Fibroblast of lung (primary cell): ENCODE results near the gene SPRR2E. TPM values are rescaled to one million over a fixed set of nuclear protein-coding genes. Genes with fewer than 3 reads are reported as not detected.
"Not testable (repeated sequence)": the region's sequence is repeated elsewhere in the genome, so short reads cannot be mapped to it uniquely, and the experiment has no call there.

Experiments used
- DNase-seq, 2 donors: peaks; one replicate each; pipeline versions ENCODE4 v3.0.0 to v3.0.0-alpha.2; 2010; ENCODE audit warnings: low read depth in 2 of 2
- H2AFZ ChIP-seq: 2 replicates; pipeline ENCODE4 v1.5.1; 2012; ENCODE audit warnings: low read length, control low read depth, inconsistent platforms
- H3K27ac ChIP-seq: 2 replicates; pipeline ENCODE4 v1.5.1; 2011; ENCODE audit warnings: low read length, control low read depth; ENCODE audit not compliant: insufficient read depth
- H3K27me3 ChIP-seq: 2 replicates; pipeline ENCODE4 v1.5.1; 2011; ENCODE audit warnings: mild to moderate bottlenecking, low read length; ENCODE audit not compliant: control insufficient read depth, insufficient read depth
- H3K36me3 ChIP-seq: 2 replicates; pipeline ENCODE4 v1.5.1; 2011; ENCODE audit warnings: low read length; ENCODE audit not compliant: control insufficient read depth, insufficient read depth
- H3K4me1 ChIP-seq: 2 replicates; pipeline ENCODE4 v1.5.1; 2011; ENCODE audit warnings: low read length; ENCODE audit not compliant: control insufficient read depth, insufficient read depth; ENCODE audit errors: extremely low read depth
- H3K4me2 ChIP-seq: 2 replicates; pipeline ENCODE4 v1.5.1; 2011; ENCODE audit warnings: low read length, control low read depth; ENCODE audit not compliant: insufficient read depth; ENCODE audit errors: extremely low read depth
- H3K4me3 ChIP-seq, 4 experiments: fragments of 200-600 bp in 1 of 4; sonication (generic) in 1 of 4; replicated peaks in 1 of 4; 2 replicates each; pipeline ENCODE4 v1.5.1; 2011 to 2016; ENCODE audit warnings: low read length in 4 of 4, low read depth in 3 of 4, mild to moderate bottlenecking in 3 of 4, control low read depth in 2 of 4, inconsistent platforms in 1 of 4, mixed read lengths in 1 of 4; ENCODE audit not compliant: insufficient read depth in 1 of 4; ENCODE audit errors: control extremely low read depth in 1 of 4
- H3K79me2 ChIP-seq: 2 replicates; pipeline ENCODE4 v1.5.1; 2012; ENCODE audit warnings: mild to moderate bottlenecking, low read length, inconsistent platforms; ENCODE audit not compliant: control insufficient read depth, insufficient read depth
- H3K9ac ChIP-seq: 2 replicates; pipeline ENCODE4 v1.5.1; 2011; ENCODE audit warnings: mild to moderate bottlenecking, low read length, control low read depth; ENCODE audit not compliant: insufficient read depth
- H3K9me3 ChIP-seq: 2 replicates; pipeline ENCODE4 v1.5.1; 2012; ENCODE audit warnings: low read depth, low read length; ENCODE audit not compliant: control insufficient read depth, insufficient read depth
- H4K20me1 ChIP-seq: 2 replicates; pipeline ENCODE4 v1.5.1; 2011; ENCODE audit warnings: low read length; ENCODE audit not compliant: control insufficient read depth, insufficient read depth; ENCODE audit errors: extremely low read depth
- EZH2 ChIP-seq: IDR thresholded peaks from 2 replicates; pipeline ENCODE4 v1.5.1; 2012; ENCODE audit warnings: low read length, control low read depth, mild to moderate bottlenecking; ENCODE audit errors: missing control alignments
- polyA plus RNA-seq, 2 donors: library from polyadenylated mRNA; depleted of rRNA in 1 of 2; stranded (reverse) in 1 of 2; unstranded in 1 of 2; fragments of >200 nt; gene quantifications; 2 replicates each; pipeline ENCODE4 v1.2.1, GENCODE V29; 2011 to 2012; ENCODE audit warnings: missing spikeins in 1 of 2
- total RNA-seq: library from RNA; depleted of rRNA; stranded (reverse); fragments of >200 nt; gene quantifications from 2 replicates; pipeline ENCODE4 v1.2.1, GENCODE V29; 2014
- TF ChIP-seq, protein P1 (sequence below), 2 donors: IDR thresholded peaks in 1 of 2; conservative IDR thresholded peaks in 1 of 2; 1 replicate in 1 of 2; 2 replicates in 1 of 2; pipeline ENCODE4 v1.5.1; 2011 to 2012; ENCODE audit warnings: low read length in 2 of 2, control low read depth in 1 of 2, inconsistent platforms in 1 of 2, low read depth in 1 of 2, mild to moderate bottlenecking in 1 of 2

Gene SPRR2E
- total and polyA plus RNA-seq, 2 donors (not counting 1 experiment from before 2014, with no cell fraction given) = not detected

DNA sequence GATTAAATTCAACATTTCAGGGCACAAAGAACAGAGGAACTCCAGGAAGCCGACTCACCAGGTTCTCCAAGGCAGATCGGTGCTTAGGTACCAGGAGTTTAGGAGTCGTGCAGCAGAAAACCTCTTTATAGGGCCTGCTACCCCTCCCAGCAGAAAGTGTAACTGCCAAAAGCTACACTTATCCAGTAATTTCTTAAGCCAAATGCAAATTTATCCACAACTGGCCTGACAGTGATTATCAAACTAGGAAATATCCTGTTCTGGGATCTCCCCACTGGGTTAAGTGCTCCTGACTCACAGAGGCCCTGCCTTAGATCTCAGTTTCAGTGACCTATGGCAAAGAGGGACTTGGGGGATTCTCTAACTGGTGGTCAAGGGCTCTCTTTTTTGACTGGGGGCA, 19.1 kb upstream of the SPRR2E start, which contains the start of gene SPRR2F:
Gene SPRR2F (minus strand): TSS at position 101 of the 400 bp plus-strand sequence. CDS start 783 bp downstream, outside the sequence.
- Histone ChIP-seq H3K4me1 (no peaks in the 10 kb centered on the region), H3K27ac (no peak within 1 kb of the TSS), H3K9me3 (no peaks in the 10 kb centered on the region), H3K9ac (no peak within 1 kb of the TSS), H3K4me2 (no peak within 1 kb of the TSS), H3K79me2 (no peaks in the 10 kb centered on the region), H3K4me3 (no peak within 1 kb of the TSS), H4K20me1 (no peaks in the 10 kb centered on the region), H3K36me3 (no peaks in the 10 kb centered on the region), H3K27me3 (no peaks in the 10 kb centered on the region), H2AFZ (no peak within 1 kb of the TSS)
- TF ChIP-seq EZH2 = no peak
- TF ChIP-seq, protein P1, sequence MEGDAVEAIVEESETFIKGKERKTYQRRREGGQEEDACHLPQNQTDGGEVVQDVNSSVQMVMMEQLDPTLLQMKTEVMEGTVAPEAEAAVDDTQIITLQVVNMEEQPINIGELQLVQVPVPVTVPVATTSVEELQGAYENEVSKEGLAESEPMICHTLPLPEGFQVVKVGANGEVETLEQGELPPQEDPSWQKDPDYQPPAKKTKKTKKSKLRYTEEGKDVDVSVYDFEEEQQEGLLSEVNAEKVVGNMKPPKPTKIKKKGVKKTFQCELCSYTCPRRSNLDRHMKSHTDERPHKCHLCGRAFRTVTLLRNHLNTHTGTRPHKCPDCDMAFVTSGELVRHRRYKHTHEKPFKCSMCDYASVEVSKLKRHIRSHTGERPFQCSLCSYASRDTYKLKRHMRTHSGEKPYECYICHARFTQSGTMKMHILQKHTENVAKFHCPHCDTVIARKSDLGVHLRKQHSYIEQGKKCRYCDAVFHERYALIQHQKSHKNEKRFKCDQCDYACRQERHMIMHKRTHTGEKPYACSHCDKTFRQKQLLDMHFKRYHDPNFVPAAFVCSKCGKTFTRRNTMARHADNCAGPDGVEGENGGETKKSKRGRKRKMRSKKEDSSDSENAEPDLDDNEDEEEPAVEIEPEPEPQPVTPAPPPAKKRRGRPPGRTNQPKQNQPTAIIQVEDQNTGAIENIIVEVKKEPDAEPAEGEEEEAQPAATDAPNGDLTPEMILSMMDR (conservative IDR thresholded peaks at IDR 0.05 in 1 of 2, IDR thresholded peaks at IDR 0.05 in 1 of 2; ENCODE audit: low read depth in 1 of 2, low read length in 2 of 2) = no peak
- DNase-seq = no peak

DNA sequence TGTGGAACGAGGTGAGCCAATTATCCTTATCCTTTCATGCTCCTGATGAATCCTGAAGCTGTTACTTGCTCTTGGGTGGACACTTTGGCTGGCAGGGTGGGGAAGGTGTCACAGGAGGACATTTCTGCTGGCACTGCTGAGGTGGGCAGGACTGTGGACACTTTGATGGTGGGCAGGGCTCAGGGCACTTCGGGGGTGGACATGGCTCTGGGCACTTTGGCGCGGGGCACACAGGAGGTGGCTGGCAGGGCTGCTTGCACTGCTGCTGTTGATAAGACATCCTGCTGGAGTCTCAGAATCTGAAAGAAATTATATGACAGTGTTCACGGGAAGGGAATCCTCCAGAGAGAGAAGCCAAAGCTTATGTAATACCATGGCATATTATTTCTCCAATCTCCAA, 18.1 kb upstream of the SPRR2E start:
- not testable (repeated sequence) for H3K27ac ChIP-seq, H3K4me1 ChIP-seq, H3K27me3 ChIP-seq, H3K36me3 ChIP-seq, H2AFZ ChIP-seq, H3K4me2 ChIP-seq, H3K79me2 ChIP-seq, H4K20me1 ChIP-seq, H3K4me3 ChIP-seq, H3K9me3 ChIP-seq, DNase-seq, H3K9ac ChIP-seq

DNA sequence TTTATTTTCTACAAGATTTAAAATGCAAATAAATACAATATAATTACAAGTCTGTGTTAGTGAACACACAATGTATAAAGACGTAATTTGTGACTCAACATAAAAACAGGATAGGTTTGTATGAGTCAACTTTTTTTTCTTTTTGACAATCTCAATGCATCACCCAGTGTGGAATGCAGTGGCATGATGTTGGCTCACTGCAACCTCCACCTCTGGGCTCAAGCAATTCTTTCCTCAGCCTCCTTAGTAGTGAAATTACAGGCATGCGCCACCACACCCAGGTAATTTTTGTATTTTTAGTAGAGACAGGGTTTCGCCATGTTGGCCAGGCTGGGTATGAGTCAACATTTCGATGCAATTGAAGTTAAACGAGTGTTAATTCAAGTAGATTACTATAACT, 5.9 kb upstream of the SPRR2E start:
- H3K9ac ChIP-seq = no peak overlapping the region
- H3K27me3 ChIP-seq = no peaks in the 10 kb centered on the region
- no peaks in the 10 kb centered on the region for H3K9me3 ChIP-seq
- no peak overlapping the region for H3K4me3 ChIP-seq
- H3K4me1 ChIP-seq = no peaks in the 10 kb centered on the region
- H3K4me2 ChIP-seq = no peak overlapping the region
- H4K20me1 ChIP-seq = no peaks in the 10 kb centered on the region
- H3K36me3 ChIP-seq = no peaks in the 10 kb centered on the region
- no peaks in the 10 kb centered on the region for H3K79me2 ChIP-seq
- DNase-seq = peak in 1 of 2 donors; percentile 77
- H3K27ac ChIP-seq = no peak overlapping the region
- TF ChIP-seq EZH2 = no peak
- TF ChIP-seq, protein P1 (conservative IDR thresholded peaks at IDR 0.05 in 1 of 2, IDR thresholded peaks at IDR 0.05 in 1 of 2; ENCODE audit: low read depth in 1 of 2, low read length in 2 of 2) = no peak
- no peak overlapping the region for H2AFZ ChIP-seq
